NCI-H526 treated with DMSO at 0.1 percent for 48 hours (cell line): Measurements from ENCODE around the gene UTP18.
"Not testable (repeated sequence)": the region's sequence is repeated elsewhere in the genome, so short reads cannot be mapped to it uniquely, and the experiment has no call there.

Experiments
- DNase-seq: peaks from one replicate; lab custom pipeline; 2025; lab: John Stamatoyannopoulos, UW

Gene UTP18

DNA sequence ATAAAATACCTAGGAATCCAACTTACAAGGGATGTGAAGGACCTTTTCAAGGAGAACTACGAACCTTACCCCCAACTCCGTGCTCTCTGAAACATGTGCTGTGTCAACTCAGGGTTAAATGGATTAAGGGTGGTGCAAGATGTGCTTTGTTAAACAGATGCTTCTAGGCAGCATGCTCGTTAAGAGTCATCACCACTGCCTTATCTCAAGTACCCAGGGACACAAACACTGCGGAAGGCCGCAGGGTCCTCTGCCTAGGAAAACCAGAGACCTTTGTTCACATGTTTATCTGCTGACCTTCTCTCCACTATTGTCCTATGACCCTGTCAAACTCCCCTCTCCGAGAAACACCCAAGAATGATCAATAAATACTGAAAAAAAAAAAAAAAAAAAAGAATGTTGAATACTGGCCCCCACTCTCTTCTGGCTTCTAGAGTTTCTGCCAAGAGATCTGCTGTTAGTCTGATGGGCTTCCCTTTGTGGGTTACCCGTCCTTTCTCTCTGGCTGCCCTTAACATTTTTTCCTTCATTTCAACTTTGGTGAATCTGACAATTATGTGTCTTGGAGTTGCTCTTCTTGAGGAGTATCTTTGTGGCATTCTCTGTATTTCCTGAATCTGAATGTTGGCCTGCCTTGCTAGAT is 70.6 kb downstream of the UTP18 start:
- not testable (repeated sequence) for DNase-seq

DNA sequence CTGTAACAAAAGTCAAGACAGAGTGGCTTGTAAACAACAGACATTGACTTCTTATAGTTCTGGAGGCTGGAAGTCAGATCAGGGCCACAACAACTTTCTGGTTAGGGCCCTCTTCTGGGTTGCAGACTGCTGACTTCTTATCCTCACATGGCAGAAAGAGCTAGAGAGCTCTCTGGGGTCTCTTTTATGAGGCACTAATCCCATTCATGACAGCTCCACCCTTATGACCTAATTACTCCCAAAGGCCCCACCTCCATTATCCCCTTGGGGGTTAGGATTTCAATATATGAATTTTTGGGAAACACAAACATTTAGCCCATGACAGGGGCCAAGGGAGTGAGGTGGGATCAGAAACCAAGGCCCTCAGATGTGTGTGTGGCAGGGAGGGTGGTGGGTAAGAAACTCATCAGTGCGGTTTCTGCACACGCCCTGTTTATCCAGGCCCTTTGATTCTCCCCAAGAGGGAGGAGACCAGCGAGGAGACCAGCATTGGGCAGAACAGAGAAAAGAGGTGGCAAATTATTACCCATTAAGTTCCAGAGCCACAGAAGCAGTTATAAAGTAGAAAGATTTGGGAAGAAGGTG is 74.8 kb downstream of the UTP18 start:
- DNase-seq = no peak

DNA sequence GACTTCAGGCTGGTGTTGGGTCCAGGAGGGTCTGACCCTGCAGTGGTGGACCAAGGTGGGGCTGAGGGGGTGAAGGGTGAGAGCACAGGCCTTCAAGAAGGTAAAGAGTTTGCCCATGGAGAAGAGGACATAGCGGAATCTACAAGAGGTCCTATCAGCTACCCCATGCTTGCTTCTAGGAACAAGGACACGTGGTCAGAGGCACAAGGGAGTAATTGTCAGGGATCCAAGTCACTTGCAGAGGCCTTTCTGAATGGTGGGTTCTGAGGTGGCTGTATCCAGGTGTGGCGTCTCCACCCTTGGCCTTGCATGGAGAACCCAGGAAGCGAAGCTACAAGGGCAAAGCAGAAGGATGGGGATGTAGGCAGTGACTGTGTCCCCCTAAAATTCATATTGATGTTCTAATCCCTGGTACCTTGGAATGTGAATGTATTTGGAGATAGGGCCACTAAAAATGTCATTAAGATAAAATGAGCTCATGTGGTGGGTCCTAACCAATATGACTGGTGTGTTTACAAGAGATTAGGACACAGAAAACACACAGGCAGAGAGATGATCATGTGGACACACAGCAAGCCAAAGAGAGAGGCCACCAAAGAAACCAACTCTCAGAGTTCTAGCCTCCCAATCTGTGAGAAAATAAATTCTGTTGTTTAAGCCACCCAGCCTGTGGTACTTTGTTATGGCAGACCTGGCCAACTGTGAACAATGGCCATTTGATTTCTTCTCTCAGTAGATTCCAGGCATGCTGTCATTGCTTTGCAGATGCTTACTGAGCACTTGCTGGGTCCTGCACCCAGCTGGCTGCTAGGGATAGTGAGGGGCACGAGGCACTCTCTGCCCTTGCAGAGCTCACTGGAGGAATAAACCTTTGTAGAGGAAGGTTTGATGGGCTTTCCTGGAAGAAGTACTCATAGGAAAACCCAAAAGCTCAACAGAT is 75.8 kb downstream of the UTP18 start:
- no peak for DNase-seq

DNA sequence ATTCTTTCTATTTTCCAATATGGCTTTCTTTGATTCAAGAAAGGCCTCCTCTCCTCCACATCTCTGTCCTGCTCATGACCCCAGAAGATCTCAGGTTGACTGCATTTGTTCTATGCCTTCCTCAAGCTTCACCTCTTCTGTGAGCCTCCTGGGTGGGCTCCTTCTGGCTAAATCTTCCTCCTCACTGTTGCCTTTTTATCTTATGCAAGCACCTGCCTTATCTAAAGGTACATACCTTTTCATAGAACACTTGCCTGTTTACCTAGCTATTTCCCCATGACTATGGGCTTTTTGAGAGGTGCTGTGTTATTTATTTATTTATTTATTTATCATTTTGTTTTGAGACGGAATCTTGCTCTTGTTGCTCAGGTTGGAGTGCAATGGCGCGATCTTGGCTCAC is 81.1 kb downstream of the UTP18 start:
- no peak for DNase-seq

DNA sequence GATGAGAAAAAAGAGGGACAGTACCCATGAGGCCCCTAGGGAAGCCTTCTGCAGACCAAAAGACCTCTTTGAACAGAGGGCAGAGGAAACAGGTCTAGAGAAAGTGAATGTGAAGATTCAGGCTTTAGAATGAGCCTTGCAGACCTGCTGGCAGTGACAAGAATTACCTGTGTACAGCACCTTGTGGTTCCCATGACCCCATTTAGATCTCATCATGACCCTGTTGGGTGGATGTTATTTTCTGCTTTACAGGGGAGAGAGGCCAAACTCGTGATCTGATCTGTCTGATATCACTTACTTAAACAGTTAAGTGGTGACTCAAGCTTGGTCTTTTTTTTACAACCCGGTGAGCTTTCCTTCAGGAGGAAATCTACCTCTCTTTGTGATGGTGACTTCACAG is 81.9 kb downstream of the UTP18 start:
- no peak for DNase-seq

DNA sequence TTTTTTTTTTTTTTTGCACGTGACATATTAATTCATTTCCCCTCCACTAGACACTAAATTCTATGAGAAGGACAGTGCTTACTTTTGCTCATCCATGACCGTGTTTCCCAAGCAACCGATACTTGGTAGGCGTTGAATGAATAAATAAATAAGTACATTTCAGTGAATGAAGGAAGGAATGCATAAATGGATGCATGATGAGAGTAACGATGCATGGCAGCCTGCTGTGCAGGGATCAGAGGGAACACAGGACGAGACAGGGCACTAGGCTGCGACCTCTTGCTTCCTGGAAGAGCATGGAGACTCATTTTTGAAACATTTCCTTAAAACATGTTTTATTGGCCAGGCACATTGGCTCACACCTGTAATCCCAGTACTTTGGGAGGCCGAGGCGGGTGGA is 84.2 kb downstream of the UTP18 start:
- no peak for DNase-seq

DNA sequence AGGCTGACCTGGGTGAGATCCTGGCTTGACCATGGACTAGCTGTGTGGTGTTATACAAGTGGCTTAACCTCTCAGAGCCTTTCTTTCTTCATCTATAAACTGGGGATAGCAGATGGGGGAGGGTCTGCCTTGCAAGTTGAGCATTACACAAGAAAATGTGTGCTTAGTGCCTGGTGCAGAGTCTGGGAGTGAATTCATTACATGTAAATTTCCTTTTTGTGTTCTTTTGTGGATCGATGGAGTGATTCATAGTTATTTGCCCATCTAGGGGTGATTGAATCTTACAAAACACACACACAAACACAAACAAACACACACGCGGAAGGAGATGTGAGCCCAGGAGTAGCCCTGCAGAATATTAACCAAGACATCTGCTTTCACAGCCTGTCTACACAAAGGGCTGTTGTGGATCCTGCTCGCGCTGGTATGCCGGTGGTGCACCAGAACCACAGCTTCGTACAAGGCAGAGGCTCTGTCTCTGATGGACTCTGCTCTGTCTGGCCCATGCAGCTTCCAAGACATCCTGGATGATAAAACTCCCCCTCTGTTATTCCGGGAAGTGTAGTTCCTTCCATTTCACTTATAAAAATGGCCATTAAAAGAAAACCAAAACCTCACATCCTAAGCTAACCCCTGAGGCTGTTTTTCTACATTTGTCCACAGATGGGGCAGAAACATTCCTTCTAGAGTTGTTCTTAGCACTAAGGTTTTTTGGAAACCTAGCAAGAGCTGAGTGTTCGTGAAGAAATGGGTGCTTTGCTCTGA is 86.1 kb downstream of the UTP18 start:
- DNase-seq = no peak
